Tibial nerve (tissue), 4 donors: ENCODE data around the gene TTC28.

Experiments
- CTCF ChIP-seq, 5 experiments: fragments of 200-600 bp in 3 of 5; fragments of 450-650 bp in 2 of 5; sonication (generic) in 3 of 5; IDR thresholded peaks; one replicate each; pipeline ENCODE4 v1.5.1; 2016 to 2019; ENCODE audit warnings: antibody characterized with exemption in 5 of 5, mild to moderate bottlenecking in 3 of 5, moderate library complexity in 2 of 5
- EP300 ChIP-seq, 2 donors: sonication (generic); formaldehyde crosslinking; IDR thresholded peaks; one replicate each; pipeline ENCODE4 v1.6.1; 2017; ENCODE audit warnings: antibody characterized with exemption in 2 of 2, mild to moderate bottlenecking in 1 of 2
- POLR2A ChIP-seq, 2 donors: fragments of 450-650 bp; IDR thresholded peaks; one replicate each; pipeline ENCODE4 v1.6.1; 2017; ENCODE audit warnings: antibody characterized with exemption in 2 of 2, mild to moderate bottlenecking in 2 of 2, moderate library complexity in 2 of 2

- TF ChIP-seq POLR2A (IDR thresholded peaks at IDR 0.05): no peak
- TF ChIP-seq CTCF (IDR thresholded peaks at IDR 0.05): peak in 3 of 5 experiments; percentile 10 to 20 (median 19)
- no peak for TF ChIP-seq EP300 (IDR thresholded peaks at IDR 0.05)
These were observed 567.0 kb downstream of the TTC28 start for GRCh38 chr22:28112548-28113043.
